NCI-H1105 (cell line): Measurements from ENCODE around the gene SCARF2.
"Not testable (repeated sequence)": the region's sequence is repeated elsewhere in the genome, so short reads cannot be mapped to it uniquely, and the experiment has no call there.

Experiments used
- DNase-seq: peaks from one replicate; lab custom pipeline; 2025; lab: John Stamatoyannopoulos, UW

The SCARF2 gene

GRCh38 chr22:20392983-20393704 is 44.5 kb downstream of the SCARF2 start:
- DNase-seq: no peak

GRCh38 chr22:20392365-20392881 is 45.2 kb downstream of the SCARF2 start:
- DNase-seq: not testable (repeated sequence)

- DNase-seq: no peak
Measured at GRCh38 chr22:20391222-20391621, 46.4 kb downstream of the SCARF2 start.

- no peak for DNase-seq
Measured at GRCh38 chr22:20390394-20390907, 47.2 kb downstream of the SCARF2 start.

DNA sequence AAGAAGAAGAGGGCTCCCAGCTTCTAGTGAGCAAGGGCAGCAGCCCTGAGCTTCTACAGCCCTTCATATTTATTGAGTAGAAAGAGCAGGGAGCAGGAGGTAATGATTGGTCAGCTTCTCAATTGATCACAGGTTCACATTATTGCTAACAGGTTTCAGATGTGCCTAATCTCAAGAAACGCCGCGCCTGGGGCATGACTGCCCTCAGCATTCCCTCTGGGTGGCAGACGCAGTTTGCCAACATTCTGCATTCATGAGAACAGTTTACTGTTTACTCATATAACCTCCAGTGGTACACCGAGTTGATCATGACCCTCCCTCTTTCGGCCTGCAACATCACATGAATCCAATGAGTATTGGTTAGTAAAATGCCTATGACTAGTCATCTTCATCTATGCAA is 48.3 kb downstream of the SCARF2 start:
- DNase-seq: no peak

DNA sequence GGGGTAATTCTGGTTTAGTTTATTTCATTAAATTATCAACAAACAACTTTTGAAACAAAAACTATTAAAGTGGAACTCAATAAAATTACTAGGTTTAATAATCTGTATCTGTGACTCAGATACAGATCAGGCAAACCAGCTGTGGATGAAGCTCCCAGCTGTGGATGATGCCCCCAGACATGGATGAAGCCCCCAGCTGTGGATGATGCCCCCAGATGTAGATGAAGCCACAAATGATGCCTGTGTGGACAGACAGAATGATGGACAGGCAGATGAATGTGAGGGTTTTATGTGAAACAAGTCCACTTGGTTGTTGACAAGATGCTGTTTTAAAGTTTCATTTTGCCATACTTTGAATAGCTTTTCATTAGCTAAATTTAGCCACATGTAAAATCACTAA is 49.4 kb downstream of the SCARF2 start:
- no peak for DNase-seq

GRCh38 chr22:20386972-20387371 is 50.7 kb downstream of the SCARF2 start:
- no peak for DNase-seq

GRCh38 chr22:20386336-20386735 is 51.3 kb downstream of the SCARF2 start:
- no peak for DNase-seq

- DNase-seq: no peak
Measured at GRCh38 chr22:20384865-20385264, 52.8 kb downstream of the SCARF2 start.

- DNase-seq: no peak
Measured at GRCh38 chr22:20384171-20384570, 53.5 kb downstream of the SCARF2 start.

- no peak for DNase-seq
Measured at GRCh38 chr22:20383538-20383937, 54.1 kb downstream of the SCARF2 start.

DNA sequence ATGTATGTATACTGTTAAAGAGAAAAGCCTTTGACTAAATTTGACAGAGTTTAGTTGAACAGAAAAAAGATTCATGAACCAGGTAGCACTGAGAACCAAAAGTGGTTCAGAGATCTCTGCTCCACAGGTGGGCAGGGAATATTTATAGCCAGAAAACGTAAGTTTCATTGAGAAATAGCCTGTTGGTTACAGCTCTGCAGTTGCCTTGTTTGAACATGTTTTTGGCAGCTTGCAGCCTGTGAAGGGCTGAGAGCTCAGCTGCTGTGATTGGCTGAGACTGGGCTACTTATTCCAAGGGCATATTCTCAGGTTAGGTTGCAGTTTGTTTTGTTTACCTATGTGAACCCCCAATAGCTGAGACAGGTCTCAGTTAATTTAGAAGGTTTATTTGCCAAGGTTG is 57.1 kb downstream of the SCARF2 start:
- no peak for DNase-seq

- not testable (repeated sequence) for DNase-seq
Measured at GRCh38 chr22:20378684-20379083, 58.9 kb downstream of the SCARF2 start.

DNA sequence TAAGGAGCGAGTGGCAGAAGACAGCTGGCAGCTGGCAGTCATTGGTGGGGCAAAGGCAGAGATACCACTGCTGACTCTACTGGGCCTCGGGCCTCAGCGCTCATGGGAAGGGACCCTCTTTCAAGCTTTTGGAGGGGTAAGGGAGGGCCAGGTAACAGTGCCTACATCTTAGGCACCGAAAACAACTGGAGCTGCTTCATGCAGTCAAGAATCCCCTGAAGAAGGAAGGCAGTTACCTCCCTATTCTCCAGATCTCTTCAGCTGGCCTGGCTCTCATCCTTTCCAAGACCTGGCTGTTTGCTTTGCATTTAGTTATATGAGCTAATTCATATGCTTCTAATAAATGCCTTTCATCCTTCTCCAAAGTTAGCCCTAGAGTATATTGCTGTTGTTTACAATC is 59.5 kb downstream of the SCARF2 start:
- no peak for DNase-seq

GRCh38 chr22:20376983-20377382 is 60.6 kb downstream of the SCARF2 start:
- not testable (repeated sequence) for DNase-seq

DNA sequence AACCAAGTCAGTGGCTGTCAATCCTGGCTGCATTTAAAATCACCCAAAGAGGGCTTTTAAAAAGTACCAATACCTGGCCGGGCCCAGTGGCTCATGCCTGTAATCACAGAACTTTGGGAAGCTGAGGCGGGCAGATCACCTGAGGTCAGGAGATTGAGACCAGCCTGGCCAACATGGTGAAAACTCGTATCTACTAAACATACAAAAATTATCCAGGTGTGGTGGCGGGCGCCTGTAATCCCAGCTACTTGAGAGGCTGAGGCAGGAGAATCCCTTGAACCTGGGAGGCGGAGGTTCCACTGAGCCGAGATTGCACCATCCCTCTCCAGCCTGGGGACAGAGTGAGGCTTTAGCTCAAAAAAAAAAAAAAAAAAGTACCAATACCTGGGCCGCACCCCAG is 61.3 kb downstream of the SCARF2 start:
- DNase-seq: not testable (repeated sequence)
